DOHH2 (cell line): ENCODE measurements around the gene CNTN5.

Experiments
- EZH2phosphoT487 ChIP-seq: fragments of 200-600 bp; sonication (generic); IDR thresholded peaks from 2 replicates; pipeline ENCODE4 v1.6.1; 2017; ENCODE audit warnings: borderline replicate concordance, mild to moderate bottlenecking, antibody characterized with exemption, low read length, moderate library complexity, mixed read lengths
- TF ChIP-seq, protein P1 (sequence below): fragments of 200-600 bp; sonication (generic); IDR thresholded peaks from one replicate; pipeline ENCODE4 v1.5.1; 2014; ENCODE audit warnings: antibody characterized with exemption, mild to moderate bottlenecking, low read depth, low read length; ENCODE audit not compliant: poor library complexity, severe bottlenecking

DNA sequence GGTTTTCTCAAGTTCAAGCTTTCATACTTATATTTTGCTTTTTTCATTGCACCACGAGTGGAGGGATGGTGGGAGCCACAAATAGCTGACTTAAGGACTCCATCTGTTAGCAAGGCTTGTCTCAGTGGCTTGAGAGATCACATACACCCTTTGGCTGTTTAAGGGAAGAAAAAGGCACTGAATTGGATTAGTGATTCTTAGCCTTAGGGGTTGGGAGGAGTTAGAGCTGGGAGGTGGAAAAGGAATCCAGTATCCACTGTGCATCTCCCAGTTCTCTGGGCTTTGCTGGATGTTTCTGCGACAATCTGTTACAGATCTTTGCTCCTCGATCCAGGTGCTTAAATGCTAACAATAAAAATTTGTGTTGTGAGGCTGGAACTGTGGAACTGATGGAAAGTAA lies 593.6 kb downstream of the CNTN5 start:
- TF ChIP-seq, protein P1, sequence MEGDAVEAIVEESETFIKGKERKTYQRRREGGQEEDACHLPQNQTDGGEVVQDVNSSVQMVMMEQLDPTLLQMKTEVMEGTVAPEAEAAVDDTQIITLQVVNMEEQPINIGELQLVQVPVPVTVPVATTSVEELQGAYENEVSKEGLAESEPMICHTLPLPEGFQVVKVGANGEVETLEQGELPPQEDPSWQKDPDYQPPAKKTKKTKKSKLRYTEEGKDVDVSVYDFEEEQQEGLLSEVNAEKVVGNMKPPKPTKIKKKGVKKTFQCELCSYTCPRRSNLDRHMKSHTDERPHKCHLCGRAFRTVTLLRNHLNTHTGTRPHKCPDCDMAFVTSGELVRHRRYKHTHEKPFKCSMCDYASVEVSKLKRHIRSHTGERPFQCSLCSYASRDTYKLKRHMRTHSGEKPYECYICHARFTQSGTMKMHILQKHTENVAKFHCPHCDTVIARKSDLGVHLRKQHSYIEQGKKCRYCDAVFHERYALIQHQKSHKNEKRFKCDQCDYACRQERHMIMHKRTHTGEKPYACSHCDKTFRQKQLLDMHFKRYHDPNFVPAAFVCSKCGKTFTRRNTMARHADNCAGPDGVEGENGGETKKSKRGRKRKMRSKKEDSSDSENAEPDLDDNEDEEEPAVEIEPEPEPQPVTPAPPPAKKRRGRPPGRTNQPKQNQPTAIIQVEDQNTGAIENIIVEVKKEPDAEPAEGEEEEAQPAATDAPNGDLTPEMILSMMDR = no peak
- TF ChIP-seq EZH2phosphoT487 = no peak
